Activated T-helper 1 cell treated with anti-CD3 and anti-CD28 coated beads, Interleukin-2, amount 50 U/mL, for 16 hours (primary cell): Measurements from ENCODE around the gene TDG.

ENCODE experiments used
- DNase-seq, 2 donors: peaks; one replicate each; pipeline ENCODE4 v3.0.0-alpha.2; 2020; ENCODE audit warnings: low read depth in 1 of 2, low spot score in 1 of 2

The TDG gene

DNA sequence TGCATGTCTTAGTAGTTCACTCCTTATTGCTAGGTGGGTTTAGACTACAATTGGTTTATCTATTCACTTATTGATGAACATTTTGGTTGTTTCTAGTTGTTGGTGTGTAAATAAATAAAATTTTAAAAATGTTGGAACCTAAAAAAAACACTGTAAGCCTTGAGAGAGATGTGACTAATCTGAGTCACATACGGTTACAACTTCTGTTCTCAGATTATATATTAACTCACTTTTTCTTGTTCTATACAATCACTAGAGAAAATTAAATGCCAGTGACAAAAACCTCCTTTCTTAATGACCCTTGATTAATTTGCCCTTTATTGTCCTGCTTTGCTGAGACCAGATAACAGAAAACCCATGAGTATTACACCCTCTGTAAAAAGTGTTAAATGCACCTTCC, 7.1 kb upstream of the TDG start:
- DNase-seq: no peak

DNA sequence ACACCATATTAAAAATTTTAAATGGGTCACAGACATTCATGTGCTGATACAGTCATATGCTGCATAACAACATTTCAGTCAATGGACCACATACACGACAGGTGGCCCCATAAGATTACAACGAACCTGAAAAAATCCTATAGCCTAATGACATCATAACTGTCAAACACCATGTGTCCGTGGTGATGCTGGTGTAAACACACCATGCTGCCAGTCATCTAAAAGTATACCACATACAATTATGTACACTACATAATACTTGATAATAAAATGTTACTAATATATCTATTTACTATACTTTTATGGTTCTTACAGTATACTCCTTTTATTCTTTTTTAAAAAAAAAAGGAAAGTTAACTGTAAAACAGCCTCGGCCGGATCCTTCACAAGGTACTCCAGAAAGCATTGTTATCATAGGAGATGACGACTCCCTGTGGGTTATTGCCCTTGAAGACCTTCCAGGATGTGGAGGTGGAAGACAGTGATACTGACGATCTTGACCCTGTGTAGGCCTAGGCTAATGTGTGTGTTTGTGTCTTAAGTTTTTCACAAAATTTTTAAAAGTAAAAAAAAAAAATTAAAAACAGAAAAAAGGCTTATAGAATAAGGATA, 5.0 kb upstream of the TDG start:
- DNase-seq: no peak

DNA sequence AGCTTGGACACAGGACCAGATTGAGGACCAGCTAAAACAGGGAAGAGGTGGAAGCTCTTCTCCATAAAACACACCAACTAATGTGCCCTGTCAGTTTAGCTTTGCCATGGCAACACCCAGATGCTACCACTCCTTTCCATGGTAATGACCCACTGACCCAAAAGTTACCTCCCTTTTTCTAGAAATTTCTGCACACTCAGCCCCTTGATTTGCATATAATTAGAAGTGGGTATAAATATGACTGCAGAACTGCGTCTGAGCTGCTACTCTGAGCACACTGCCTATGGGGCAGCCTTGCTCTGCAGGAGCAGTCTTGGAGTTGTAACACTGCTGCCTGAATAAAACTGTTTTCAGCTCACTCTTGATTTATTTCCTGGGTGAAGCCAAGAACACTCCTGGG, 3.2 kb upstream of the TDG start:
- DNase-seq: no peak

DNA sequence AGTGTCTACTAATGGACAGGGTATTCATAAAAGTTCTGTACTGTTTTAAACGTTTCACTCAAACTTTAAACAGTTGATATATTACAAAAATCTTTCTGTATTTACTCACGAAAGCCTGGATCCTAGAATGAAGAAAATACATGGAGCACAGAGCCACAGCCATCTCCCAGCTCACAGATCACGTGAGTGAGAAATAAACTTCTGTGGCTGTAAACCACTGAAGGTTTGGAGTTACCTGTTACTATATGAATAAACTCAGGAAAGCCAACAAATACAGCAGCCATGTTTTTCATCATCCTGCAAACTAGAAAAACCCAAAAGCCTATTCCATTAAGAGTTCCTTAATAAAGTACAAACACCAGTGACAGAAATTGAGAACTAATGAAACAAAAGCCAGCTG, 867 bp upstream of the TDG start:
- no peak for DNase-seq

DNA sequence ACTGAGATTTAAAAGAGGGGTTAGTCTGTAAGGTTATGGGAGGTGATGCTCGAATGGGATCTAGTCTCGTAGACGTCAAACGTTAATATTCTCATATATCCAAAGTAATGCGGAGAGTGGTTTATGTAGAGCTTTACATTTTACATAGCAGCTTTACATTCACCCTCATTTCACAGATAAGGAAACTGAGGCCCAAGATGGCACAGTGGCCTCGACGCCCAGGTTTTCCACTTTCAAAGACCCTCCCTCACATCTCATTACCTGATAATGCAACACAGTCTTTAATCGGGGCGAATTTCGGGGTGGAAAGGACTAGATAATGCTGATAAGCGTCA, 450 bp upstream of the TDG start:
- DNase-seq: no peak

DNA sequence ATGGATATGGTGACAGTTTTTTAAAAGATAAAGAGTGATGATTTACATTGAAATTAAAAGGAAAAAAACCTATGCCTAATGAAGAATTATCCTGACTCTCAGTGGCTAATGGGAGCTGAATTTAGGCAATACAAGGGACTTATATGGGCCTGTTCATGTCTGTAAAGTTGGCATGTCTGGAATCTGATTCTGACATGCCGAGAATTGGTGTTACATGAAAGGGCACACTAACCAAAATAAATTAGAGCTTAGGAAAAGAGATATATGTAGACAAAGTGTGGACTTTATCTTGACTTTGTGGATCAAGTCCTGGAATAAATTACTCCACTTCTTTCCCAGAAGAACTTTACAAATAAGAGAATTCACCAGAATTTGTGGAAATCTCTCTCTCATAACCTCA, 1.1 kb downstream of the TDG start:
- no peak for DNase-seq

DNA sequence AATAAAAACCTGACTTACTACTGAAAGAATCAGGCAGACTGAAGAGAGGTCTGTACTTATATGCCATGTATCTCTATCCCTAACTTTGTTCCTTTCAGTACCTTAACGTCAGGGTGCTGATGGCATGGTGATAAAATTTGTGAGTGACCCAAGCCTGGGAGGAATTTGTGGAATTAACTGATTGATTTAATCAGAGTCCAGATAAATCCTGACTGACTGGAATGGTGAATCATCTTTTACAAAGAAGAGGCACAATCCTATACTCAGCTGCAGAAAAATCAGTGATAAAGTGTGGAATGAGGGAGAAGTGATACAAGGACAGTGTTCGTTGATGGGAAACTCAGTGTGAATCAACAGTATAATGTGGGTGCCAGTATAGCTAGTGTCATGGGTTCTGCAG, 3.7 kb downstream of the TDG start:
- no peak for DNase-seq

DNA sequence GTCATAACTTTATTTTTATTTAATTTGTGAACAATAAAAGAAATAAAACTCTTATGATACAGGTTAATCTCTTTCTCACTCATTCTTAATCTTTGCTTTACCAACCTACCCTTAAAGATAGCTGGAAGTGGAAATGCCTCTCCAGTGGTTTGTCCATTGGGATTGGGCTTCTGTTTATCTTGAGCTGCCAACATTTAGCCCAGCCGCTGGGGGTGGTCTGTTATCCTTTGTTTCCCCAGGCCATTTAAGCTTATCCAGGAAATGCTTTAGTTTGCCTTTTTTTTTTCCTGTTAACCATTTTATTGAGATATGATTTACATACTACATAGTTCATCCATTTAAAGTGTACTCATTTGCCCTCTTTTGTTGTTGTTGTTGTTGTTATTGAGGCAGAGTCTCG, 8.2 kb downstream of the TDG start:
- DNase-seq: no peak

DNA sequence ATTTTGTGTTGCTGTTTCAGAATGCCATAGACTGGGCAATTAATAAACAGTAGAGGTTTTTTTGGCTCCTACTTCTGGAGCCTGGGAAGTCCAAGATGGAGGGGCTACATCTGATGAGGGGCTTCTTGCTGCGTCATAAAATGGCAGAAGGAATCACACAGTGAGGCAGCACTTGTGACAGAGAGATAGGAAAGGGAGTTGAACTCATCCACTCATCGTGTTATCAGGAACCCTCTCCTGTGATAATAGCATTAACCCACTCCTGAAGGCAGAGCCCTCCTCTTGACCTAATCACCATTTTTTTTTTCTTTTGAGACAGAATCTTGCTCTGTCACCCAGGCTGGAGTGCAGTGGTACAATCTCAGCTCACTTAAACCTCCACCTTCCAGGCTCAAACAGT, 9.7 kb downstream of the TDG start:
- no peak for DNase-seq

DNA sequence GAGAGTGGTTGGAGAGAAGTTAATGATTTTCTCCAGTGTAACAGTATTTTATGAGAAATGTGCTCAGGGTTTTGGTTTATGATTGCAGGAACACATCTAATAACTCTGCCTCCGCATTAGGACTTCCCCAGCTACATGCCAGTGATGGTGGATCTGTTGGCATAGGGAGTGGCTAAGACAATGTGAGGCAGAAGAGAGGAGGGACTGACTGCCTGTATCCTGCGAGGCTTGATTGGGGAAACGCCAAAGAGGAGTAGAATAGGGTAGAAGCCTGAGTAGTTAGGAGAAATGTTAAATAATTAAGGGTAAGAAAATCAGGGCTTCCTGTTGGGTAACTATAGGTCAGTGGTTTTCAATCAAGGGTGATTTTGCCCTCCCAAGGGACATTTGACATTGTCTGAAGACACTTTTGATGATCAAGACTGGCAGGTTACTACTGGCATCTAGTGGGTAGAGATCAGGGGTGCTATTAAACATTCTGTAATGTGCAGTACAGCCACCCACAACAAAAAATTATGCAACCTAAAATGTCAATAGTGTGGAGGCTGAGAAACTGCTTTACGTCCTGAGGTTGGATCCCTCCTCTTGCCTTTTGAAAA, 12.8 kb downstream of the TDG start:
- no peak for DNase-seq

DNA sequence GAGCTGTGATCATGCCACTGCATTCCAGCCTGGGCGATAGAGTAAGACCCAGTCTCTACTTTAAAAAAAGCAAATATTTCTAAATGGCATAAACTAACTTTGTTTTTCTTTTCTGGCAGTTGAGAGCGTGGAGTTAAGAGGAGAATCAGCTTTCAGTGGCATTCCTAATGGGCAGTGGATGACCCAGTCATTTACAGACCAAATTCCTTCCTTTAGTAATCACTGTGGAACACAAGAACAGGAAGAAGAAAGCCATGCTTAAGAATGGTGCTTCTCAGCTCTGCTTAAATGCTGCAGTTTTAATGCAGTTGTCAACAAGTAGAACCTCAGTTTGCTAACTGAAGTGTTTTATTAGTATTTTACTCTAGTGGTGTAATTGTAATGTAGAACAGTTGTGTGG, 21.2 kb downstream of the TDG start:
- DNase-seq: no peak

DNA sequence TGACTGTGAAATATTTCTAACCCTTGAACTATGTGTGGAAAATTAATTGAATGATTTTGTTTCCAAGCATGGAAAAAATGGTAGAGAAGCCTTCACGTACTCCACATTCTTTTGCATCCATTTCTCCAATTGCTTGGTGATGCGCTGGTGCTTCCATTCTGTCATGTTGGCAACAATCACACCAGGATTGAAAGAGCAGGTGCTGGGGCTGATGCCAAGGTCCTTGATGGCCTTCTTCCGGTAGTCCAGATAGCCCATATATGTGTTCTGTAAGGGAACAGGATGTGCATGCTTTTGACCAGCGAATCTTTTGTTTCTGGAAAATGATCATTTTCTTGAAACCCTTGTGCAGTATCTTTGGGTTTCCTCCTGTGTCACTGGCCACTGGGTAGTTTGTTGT, 28.6 kb downstream of the TDG start:
- no peak for DNase-seq

DNA sequence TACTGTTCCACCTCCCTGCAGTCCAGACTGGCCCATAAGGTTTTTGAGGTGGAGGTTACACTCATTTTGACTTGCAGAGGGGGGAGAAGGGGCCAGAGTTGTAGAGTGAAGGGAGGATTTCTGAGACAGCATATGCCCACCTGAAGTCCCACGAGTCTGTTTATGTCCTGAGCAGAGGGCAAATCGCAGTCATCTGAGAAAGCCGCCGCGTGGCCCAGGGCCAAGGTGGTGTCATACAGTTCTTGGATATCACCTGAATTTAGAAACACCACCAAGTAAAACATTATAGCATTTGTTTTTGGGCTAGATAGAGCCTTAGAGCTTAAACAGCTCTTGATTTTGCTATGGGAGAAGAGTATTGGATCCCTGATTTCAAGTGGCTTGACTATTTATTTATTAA, 30.9 kb downstream of the TDG start:
- DNase-seq: no peak

DNA sequence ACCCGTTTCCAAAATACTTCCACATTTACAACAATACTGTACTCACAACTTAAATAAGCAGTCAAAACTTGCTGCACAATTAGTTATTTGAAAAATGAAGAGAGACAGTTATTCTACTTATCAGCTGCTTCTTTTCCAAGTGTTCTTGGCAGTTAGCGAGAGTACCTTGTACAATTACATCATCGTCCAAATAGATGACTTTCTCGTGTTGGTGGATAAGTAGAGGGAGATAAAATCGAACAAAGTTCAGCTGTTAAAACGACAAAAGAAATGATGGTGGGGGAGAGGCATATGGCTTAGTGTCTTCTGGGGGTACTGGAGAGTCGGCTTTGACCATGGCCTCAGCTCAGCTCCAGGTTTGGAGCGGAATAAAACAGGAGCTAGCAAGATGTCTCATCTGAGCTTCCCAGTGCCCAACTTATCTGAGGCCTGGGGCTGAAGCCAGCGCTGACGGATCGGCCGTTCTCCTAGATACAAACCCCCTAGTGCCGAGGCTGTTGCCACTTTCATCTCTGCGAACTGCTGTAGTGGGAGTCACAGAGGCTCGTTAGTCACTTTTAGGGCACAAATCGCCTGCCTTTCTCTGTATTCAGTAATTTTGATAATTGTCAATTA, 31.7 kb downstream of the TDG start:
- no peak for DNase-seq

DNA sequence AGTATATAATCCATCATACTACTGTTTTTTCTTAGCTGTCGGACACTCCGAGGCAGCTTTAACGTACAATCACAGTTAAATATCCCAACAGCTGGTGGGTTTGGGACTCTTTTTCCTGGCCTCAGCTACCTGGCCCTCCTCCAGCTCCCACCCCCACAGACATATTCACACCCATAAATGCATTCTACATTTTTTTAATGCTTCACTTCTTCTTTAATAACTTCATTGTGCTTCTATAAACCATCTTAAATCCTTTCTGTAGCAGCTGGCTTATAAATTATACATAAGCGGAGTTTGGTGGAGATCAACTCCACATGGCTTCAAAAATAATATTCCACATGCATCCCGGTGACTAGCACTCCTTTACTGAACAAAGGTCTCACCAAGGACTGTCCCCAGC, 33.3 kb downstream of the TDG start:
- no peak for DNase-seq

DNA sequence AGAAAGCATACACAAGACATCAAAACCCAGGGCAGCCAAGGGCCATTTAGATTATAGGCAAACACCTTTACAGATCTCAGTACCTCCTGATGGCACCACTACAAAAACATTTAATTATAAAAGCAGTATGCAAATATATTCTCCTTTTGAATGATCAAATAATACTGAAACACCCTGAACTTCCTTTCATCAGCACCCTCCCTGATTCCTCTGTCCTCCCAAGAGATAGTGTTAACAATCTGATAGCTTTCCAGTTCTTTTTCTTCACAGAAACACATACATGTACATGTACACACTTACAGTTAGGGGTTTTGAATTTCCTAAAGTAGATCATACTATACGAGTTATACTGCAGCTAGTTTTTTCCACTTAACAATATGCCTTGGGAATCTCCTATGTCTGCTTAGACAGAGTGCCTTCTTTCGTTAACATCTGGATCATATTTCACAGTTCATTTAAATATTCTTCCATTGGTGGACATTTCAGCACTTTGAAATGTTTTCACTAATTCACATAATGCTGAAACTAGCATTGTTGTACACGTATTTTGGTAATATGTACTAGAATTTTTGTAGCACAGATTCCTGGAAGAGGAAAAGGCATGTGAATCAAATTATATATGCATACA, 35.2 kb downstream of the TDG start:
- DNase-seq: no peak

DNA sequence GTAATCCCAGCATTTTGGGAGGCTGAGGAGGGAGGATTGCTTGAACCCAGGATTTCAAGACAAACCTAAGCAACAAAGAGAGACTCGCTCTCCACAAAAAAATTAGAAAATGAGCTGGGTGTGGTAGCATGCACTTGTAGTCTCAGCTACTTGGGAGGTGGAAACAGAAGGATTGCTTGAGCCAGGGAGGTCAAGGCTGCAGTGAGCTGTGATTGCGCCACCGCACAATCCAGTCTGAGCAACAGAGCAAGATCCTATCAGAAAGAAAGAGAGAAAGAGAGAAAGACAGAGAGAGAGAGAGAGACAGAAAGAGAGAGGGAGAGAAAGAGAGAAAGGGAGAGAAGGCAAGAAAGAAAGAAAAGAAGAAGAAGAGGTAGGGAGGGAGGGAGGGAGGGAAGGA, 37.0 kb downstream of the TDG start:
- DNase-seq: no peak

DNA sequence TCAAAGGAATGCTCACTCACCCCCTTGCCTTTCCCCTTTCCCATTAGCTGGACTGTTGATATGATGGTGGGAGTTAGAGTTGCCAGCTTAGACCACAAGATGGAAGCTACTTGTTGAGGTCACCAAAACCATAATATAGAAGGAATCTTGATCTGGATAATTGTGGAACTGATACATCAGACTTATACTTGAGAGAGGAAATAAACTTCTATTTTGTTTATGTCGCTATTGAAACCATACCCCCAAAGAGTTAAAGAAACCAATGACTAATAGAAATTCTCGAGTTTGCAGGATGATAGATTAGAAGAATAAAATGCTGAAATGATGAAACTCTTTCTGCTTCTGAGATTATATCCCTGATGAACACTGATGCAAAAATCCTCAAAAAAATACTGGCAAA, 37.9 kb downstream of the TDG start:
- DNase-seq: no peak

DNA sequence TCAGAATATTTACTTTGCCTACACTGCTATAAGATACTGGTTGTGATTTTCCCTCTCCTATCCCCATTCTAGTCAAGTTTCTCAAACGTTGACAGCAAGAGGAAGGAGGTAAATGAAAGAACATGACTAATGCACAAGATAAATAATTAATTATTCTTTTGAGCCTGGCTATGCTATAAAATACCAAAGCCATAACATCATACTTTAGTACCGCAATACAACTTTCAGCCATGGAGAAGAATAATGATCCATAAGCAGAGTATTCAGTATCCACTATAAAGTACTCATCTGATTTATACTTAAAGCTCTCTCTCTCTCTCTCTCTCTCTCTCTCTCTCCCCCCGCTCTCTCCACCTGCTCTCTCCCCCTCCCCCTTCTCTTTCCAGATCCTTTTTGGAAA, 41.3 kb downstream of the TDG start:
- no peak for DNase-seq

DNA sequence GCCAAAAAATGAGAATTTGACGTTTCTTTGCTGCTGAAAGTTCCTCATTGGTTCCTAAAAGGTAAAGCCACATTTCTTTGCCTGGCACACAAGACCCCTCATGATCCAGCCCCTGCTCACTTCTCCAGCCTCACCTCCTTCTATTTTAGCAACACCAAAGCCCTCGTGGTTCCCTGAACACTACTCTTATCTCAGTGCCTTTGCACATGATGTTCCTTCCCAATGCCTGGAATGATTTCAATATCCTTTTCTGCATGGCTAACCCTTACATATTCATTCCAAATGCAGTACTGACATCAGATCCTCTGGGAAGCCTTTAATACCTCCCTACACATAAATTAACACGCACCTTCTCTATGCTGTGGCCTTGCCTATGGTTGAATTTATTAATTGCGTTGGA, 44.4 kb downstream of the TDG start:
- no peak for DNase-seq

DNA sequence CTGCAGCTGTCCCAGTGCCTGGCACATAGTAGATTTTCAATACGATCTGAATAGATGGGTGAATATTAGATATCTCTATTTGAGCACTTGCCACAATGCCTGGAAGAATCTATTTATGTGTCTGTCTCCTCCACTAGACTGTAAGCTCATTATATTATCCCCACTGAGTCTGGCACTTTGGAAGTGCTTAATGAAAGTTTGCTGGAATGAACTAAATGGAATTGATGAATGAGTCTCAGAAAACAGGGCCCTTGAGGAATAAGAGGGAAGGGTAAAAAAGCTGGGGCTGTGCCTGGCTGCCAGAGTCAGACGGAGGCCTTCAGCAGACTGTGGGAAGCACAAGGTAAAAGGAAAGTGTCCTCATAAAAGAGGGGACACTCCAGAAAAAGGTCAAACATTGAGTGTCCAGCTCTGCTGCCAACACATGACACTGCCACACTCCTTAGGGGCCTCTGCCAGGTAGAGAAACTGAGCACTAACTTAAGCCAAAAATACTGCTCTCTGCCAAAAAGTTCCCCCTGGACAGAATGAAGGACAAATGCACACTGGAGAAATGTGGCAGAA, 45.0 kb downstream of the TDG start:
- no peak for DNase-seq

DNA sequence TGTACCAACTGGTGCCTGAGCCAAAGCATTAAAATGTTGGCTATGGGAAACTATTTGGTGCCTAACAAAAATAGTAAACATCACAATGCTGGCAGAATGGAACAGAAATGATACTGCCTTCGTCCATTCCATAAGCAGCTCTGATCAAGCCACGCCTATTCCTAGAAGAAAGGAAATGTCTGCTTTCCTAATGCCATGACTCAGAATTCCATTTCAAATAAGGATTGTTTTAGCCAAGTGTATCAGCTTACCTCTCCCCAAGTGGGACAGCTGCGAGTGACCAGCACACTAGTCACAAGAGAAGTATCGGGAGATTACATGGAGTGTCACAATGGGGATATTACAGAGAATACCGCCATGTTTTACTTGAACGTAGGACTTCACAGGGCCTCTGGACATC, 45.6 kb downstream of the TDG start:
- no peak for DNase-seq

DNA sequence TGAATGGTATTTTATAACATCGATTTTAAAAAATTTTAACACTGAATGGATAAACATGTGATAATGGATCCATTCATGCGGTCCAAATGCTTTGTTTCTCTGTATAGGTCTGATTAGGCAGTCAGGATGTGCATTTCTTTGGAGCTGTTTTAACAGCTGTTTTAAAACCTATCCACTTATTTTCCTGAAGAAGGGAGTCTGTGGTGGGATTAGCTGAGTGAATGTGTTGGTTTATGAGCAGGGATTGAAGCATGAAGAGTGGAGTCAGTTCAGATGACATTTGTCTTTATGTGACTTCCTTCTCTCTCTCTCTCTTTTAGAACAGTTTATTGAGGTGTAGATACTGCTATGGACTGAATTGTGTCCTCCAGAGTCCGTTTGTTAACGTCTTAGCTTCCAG, 46.7 kb downstream of the TDG start:
- no peak for DNase-seq
